ENCODE results near the gene MIXL1.

The MIXL1 gene

GRCh38 chr1:226203240-226203639, 20.2 kb upstream of the MIXL1 start:
- H3K36me3 ChIP-seq (ENCODE audit: control insufficient read depth, insufficient read depth, low read length), result no peaks in the 10 kb centered on the region
- no peak for TF ChIP-seq CTCF (IDR thresholded peaks at IDR 0.05; ENCODE audit: insufficient read depth, low read length, poor library complexity, severe bottlenecking)
- H3K4me3 ChIP-seq (replicated peaks; ENCODE audit: low read depth, low read length), result no peak overlapping the region
- no peaks in the 10 kb centered on the region for H3K27me3 ChIP-seq (replicated peaks; ENCODE audit: control insufficient read depth, insufficient read depth, low read length)
- DNase-seq (ENCODE audit: extremely low read depth, insufficient read length), result no peak

GRCh38 chr1:226203655-226204054, 19.8 kb upstream of the MIXL1 start:
- no peak for TF ChIP-seq CTCF (IDR thresholded peaks at IDR 0.05; ENCODE audit: insufficient read depth, low read length, poor library complexity, severe bottlenecking)
- no peak for DNase-seq (ENCODE audit: extremely low read depth, insufficient read length)
- no peak overlapping the region for H3K4me3 ChIP-seq (replicated peaks; ENCODE audit: low read depth, low read length)
- no peaks in the 10 kb centered on the region for H3K27me3 ChIP-seq (replicated peaks; ENCODE audit: control insufficient read depth, insufficient read depth, low read length)
- no peaks in the 10 kb centered on the region for H3K36me3 ChIP-seq (ENCODE audit: control insufficient read depth, insufficient read depth, low read length)

GRCh38 chr1:226204198-226204597, 19.3 kb upstream of the MIXL1 start:
- no peak for DNase-seq (ENCODE audit: extremely low read depth, insufficient read length)
- no peak overlapping the region for H3K4me3 ChIP-seq (replicated peaks; ENCODE audit: low read depth, low read length)
- no peak for TF ChIP-seq CTCF (IDR thresholded peaks at IDR 0.05; ENCODE audit: insufficient read depth, low read length, poor library complexity, severe bottlenecking)
- H3K36me3 ChIP-seq (ENCODE audit: control insufficient read depth, insufficient read depth, low read length), result no peaks in the 10 kb centered on the region
- H3K27me3 ChIP-seq (replicated peaks; ENCODE audit: control insufficient read depth, insufficient read depth, low read length), result no peaks in the 10 kb centered on the region

GRCh38 chr1:226207048-226207447, 16.4 kb upstream of the MIXL1 start:
- no peak for TF ChIP-seq CTCF (IDR thresholded peaks at IDR 0.05; ENCODE audit: insufficient read depth, low read length, poor library complexity, severe bottlenecking)
- no peak overlapping the region for H3K4me3 ChIP-seq (replicated peaks; ENCODE audit: low read depth, low read length)
- H3K36me3 ChIP-seq (ENCODE audit: control insufficient read depth, insufficient read depth, low read length), result no peaks in the 10 kb centered on the region
- no peak for DNase-seq (ENCODE audit: extremely low read depth, insufficient read length)
- no peaks in the 10 kb centered on the region for H3K27me3 ChIP-seq (replicated peaks; ENCODE audit: control insufficient read depth, insufficient read depth, low read length)

GRCh38 chr1:226209307-226210059, 14.0 kb upstream of the MIXL1 start:
- no peak overlapping the region for H3K4me3 ChIP-seq (replicated peaks; ENCODE audit: low read depth, low read length)
- H3K27me3 ChIP-seq (replicated peaks; ENCODE audit: control insufficient read depth, insufficient read depth, low read length), result no peaks in the 10 kb centered on the region
- DNase-seq (ENCODE audit: extremely low read depth, insufficient read length), result no peak
- TF ChIP-seq CTCF (IDR thresholded peaks at IDR 0.05; ENCODE audit: insufficient read depth, low read length, poor library complexity, severe bottlenecking), result no peak
- H3K36me3 ChIP-seq (ENCODE audit: control insufficient read depth, insufficient read depth, low read length), result no peaks in the 10 kb centered on the region

All from GM06990 (cell line).